ENCODE results near the gene RIMS1. TPM values are rescaled to one million over a fixed set of nuclear protein-coding genes. Genes with fewer than 3 reads are reported as not detected.

Gene RIMS1
- total and polyA plus RNA-seq, 4 experiments from 2014 or later, result not detected

DNA sequence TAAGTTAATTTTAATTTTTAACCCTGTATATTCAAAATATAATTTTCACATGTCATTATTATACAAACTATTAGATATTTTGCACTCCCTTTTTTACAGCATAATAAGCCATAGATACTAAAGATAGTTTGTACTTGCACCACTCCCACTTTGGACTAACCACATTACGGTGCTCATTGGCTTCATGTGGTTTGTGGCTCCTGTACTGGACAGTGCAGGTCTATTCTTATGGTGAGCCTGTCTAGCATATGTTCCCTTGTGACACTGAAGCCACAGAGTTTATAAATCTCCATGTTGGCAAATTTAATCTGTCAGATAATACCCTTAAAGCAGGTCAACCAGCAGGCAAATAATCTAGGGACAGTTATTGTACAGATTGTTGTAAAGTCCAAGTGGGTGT lies 381.1 kb downstream of the RIMS1 start:
- Mint-ChIP-seq H3K4me3 (no peak overlapping the region), H3K9me3 (no peaks in the 10 kb centered on the region), H3K36me3 (no peaks in the 10 kb centered on the region), H3K27me3 (no peaks in the 10 kb centered on the region), H3K27ac (no peak overlapping the region), H3K4me1 (no peaks in the 10 kb centered on the region)
- Histone ChIP-seq H3K27ac (ENCODE audit: low read depth, low read length) (no peak overlapping the region), H3K4me3 (ENCODE audit: low read length in 2 of 2) (no peak overlapping the region), H3K36me3 (ENCODE audit: insufficient read depth, low read length) (no peaks in the 10 kb centered on the region), H3K27me3 (ENCODE audit: insufficient read depth, low read length) (no peaks in the 10 kb centered on the region), H3K4me1 (ENCODE audit: insufficient read depth, low read length) (no peaks in the 10 kb centered on the region), H3K9me3 (ENCODE audit: control insufficient read depth in 1 of 2, low read length in 2 of 2) (no peaks in the 10 kb centered on the region)
- ChIA-PET POLR2A (ENCODE audit: partially characterized antibody) (no interaction called here), CTCF (ENCODE audit: partially characterized antibody) (no interaction called here)
- intact Hi-C loops (cut with micrococcal nuclease), result no loop called here
- DNase-seq, result no peak

DNA sequence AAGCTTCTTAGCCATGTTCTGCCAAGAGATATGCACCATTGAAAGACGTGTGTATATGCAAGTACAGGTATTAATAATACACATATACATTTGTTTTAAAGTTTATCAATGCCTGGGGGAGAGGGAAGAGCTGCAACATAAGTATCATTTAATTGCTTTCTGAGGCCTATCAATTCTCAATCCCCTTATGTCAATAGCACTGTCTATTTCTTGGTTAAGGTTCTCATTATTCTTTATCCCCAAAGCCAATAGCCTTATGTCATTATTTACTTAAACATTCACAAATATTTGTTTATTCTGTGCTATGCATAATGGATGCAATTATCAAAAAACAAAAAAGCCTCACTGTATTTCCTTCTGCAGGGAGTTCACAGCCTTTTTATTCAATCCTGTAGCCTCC lies 385.2 kb downstream of the RIMS1 start:
- Mint-ChIP-seq H3K36me3 (no peaks in the 10 kb centered on the region), H3K27ac (no peak overlapping the region), H3K4me1 (no peaks in the 10 kb centered on the region), H3K4me3 (no peak overlapping the region), H3K9me3 (no peaks in the 10 kb centered on the region), H3K27me3 (no peaks in the 10 kb centered on the region)
- Histone ChIP-seq H3K4me3 (ENCODE audit: low read length in 2 of 2) (no peak overlapping the region), H3K27me3 (ENCODE audit: insufficient read depth, low read length) (no peaks in the 10 kb centered on the region), H3K9me3 (ENCODE audit: control insufficient read depth in 1 of 2, low read length in 2 of 2) (no peaks in the 10 kb centered on the region), H3K27ac (ENCODE audit: low read depth, low read length) (no peak overlapping the region), H3K4me1 (ENCODE audit: insufficient read depth, low read length) (no peaks in the 10 kb centered on the region), H3K36me3 (ENCODE audit: insufficient read depth, low read length) (no peaks in the 10 kb centered on the region)
- ChIA-PET CTCF (ENCODE audit: partially characterized antibody) (no interaction called here), POLR2A (ENCODE audit: partially characterized antibody) (no interaction called here)
- intact Hi-C loops (cut with micrococcal nuclease), result no loop called here
- no peak for DNase-seq

DNA sequence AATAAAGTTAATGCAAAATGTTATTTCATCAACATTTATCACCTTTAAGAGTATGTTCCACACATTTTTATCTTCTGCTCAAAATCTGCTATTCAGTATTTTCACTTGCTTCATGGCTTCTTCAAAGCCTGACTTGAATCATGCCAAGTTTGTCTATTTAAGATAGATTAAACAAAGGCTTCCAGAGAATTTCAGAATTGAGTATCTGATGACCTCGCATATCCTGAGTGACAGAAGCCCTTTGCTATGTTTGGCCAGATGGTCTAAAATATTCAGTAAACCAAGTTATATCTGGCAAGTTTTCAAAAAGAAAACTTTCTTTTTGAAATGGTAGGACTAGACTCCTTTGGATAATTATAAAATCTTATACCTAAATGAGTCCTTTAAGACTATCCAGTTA lies 386.6 kb downstream of the RIMS1 start:
- Histone ChIP-seq H3K27ac (ENCODE audit: low read depth, low read length) (no peak overlapping the region), H3K4me1 (ENCODE audit: insufficient read depth, low read length) (no peaks in the 10 kb centered on the region), H3K27me3 (ENCODE audit: insufficient read depth, low read length) (no peaks in the 10 kb centered on the region), H3K36me3 (ENCODE audit: insufficient read depth, low read length) (no peaks in the 10 kb centered on the region), H3K9me3 (ENCODE audit: control insufficient read depth in 1 of 2, low read length in 2 of 2) (no peaks in the 10 kb centered on the region), H3K4me3 (ENCODE audit: low read length in 2 of 2) (no peak overlapping the region)
- POLR2A ChIA-PET (ENCODE audit: partially characterized antibody), result no interaction called here
- Mint-ChIP-seq H3K4me1 (no peaks in the 10 kb centered on the region), H3K27me3 (no peaks in the 10 kb centered on the region), H3K27ac (no peak overlapping the region), H3K4me3 (no peak overlapping the region), H3K9me3 (no peaks in the 10 kb centered on the region), H3K36me3 (no peaks in the 10 kb centered on the region)
- no peak for DNase-seq
- intact Hi-C loops (cut with micrococcal nuclease), result no loop called here
- CTCF ChIA-PET (ENCODE audit: partially characterized antibody), result no interaction called here

DNA sequence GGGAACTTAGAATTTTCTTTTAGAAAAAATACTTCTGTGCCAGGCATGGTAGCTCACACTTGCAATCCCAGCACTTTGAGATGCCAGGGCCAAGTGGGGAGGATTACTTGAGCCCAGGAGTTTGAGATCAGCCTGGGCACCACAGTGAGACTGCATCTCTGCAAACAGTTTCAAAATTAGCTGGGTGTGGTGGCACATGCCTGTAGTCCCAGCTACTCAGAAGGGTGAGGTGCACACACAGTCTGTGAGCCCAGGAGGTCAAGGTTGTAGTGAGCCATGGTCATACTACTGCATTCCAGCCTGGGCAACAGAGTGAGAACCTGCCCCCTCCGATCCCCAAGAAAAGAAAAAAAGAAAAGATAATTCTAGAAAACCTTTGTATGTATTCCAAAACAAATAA lies 389.5 kb downstream of the RIMS1 start:
- Mint-ChIP-seq H3K27me3 (no peaks in the 10 kb centered on the region), H3K36me3 (no peaks in the 10 kb centered on the region), H3K27ac (no peak overlapping the region), H3K9me3 (no peaks in the 10 kb centered on the region), H3K4me3 (no peak overlapping the region), H3K4me1 (no peaks in the 10 kb centered on the region)
- H3K4me1 ChIP-seq (ENCODE audit: insufficient read depth, low read length), result no peaks in the 10 kb centered on the region
- no peaks in the 10 kb centered on the region for H3K36me3 ChIP-seq (ENCODE audit: insufficient read depth, low read length)
- H3K9me3 ChIP-seq (ENCODE audit: control insufficient read depth in 1 of 2, low read length in 2 of 2), result no peaks in the 10 kb centered on the region
- ChIA-PET POLR2A (ENCODE audit: partially characterized antibody) (no interaction called here), CTCF (ENCODE audit: partially characterized antibody) (no interaction called here)
- no peak overlapping the region for H3K4me3 ChIP-seq (ENCODE audit: low read length in 2 of 2)
- intact Hi-C loops (cut with micrococcal nuclease), result no loop called here
- DNase-seq, result no peak
- H3K27ac ChIP-seq (ENCODE audit: low read depth, low read length), result no peak overlapping the region
- H3K27me3 ChIP-seq (ENCODE audit: insufficient read depth, low read length), result no peaks in the 10 kb centered on the region

DNA sequence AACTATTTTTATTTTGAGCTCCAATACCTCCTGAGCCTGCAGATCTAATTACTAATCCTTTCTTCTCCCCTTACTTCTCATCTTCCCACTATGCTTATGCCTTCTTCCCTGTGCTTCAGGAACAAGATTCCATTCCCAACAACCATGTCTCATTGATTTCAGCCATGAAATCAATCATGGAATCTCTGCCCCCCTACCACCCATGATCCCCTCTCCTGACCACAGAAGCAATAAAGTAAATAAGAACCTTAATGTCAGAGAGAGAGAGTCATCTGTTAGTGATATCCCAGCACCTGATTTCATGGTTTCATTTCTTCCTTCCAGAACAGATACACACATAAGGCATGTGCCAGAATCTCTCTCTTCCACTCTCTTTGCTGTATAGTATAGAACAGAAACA lies 395.9 kb downstream of the RIMS1 start:
- Histone ChIP-seq H3K4me1 (ENCODE audit: insufficient read depth, low read length) (no peaks in the 10 kb centered on the region), H3K36me3 (ENCODE audit: insufficient read depth, low read length) (no peaks in the 10 kb centered on the region), H3K9me3 (ENCODE audit: control insufficient read depth in 1 of 2, low read length in 2 of 2) (no peaks in the 10 kb centered on the region), H3K27ac (ENCODE audit: low read depth, low read length) (no peak overlapping the region), H3K27me3 (ENCODE audit: insufficient read depth, low read length) (no peaks in the 10 kb centered on the region), H3K4me3 (ENCODE audit: low read length in 2 of 2) (no peak overlapping the region)
- Mint-ChIP-seq H3K27ac (no peak overlapping the region), H3K9me3 (peaks cover 0 to 5% (median 0%) of the 10 kb centered on the region in 8 donors), H3K36me3 (no peaks in the 10 kb centered on the region), H3K4me3 (no peak overlapping the region), H3K4me1 (no peaks in the 10 kb centered on the region), H3K27me3 (peaks cover 0 to 2% of the 10 kb centered on the region in 2 donors)
- ChIA-PET POLR2A (ENCODE audit: partially characterized antibody) (no interaction called here), CTCF (ENCODE audit: partially characterized antibody) (no interaction called here)
- intact Hi-C loops (cut with micrococcal nuclease), result no loop called here
- DNase-seq, result no peak

DNA sequence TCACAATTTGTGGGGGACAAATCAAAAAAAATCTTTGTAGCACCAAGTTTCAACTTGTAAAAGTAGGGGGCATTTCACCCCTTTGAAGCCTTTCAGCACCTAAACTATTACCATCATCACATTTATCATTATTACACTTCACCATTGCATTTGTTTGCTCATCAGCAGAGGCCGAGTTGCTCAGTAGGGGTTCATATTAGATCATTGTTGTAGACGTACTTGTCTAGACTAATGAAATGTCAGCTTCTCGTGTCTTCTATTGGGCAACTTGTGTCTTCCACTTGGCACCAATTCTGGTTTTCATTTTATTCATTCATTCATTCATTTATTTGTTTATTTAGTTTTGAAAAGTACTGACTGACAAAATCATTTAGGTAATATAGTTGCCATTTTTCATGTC lies 397.2 kb downstream of the RIMS1 start:
- H3K36me3 Mint-ChIP-seq, result no peaks in the 10 kb centered on the region
- Histone ChIP-seq H3K4me1 (ENCODE audit: insufficient read depth, low read length) (no peaks in the 10 kb centered on the region), H3K27ac (ENCODE audit: low read depth, low read length) (no peak overlapping the region), H3K36me3 (ENCODE audit: insufficient read depth, low read length) (no peaks in the 10 kb centered on the region), H3K4me3 (ENCODE audit: low read length in 2 of 2) (no peak overlapping the region), H3K9me3 (ENCODE audit: control insufficient read depth in 1 of 2, low read length in 2 of 2) (no peaks in the 10 kb centered on the region), H3K27me3 (ENCODE audit: insufficient read depth, low read length) (no peaks in the 10 kb centered on the region)
- ChIA-PET POLR2A (ENCODE audit: partially characterized antibody) (no interaction called here), CTCF (ENCODE audit: partially characterized antibody) (no interaction called here)
- H3K4me1 Mint-ChIP-seq, result no peaks in the 10 kb centered on the region
- H3K9me3 Mint-ChIP-seq, result peaks cover 0 to 5% (median 0%) of the 10 kb centered on the region in 8 donors
- intact Hi-C loops (cut with micrococcal nuclease), result no loop called here
- no peak for DNase-seq
- no peak overlapping the region for H3K27ac Mint-ChIP-seq
- H3K4me3 Mint-ChIP-seq, result no peak overlapping the region
- peaks cover 0 to 2% of the 10 kb centered on the region in 2 donors for H3K27me3 Mint-ChIP-seq

DNA sequence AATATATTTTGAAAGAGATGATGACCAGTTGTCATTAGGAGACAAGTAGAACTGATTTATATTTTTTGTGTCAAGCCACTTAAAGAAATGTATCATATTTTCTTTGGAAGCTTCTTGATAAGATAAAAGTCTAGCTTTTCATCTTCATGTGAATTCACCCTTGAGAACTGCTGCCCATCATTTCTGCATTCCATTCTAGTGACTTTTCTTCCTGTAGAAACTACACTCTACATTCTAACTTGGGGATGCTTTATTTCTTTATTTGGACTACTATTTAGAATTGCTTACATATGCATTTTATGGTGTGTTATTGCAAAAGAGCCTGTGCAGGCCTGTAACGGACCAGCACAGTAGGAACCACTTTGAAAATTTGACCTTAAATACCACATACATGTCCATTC lies 400.6 kb downstream of the RIMS1 start:
- DNase-seq, result no peak
- H3K4me1 Mint-ChIP-seq, result no peaks in the 10 kb centered on the region
- peaks cover 0 to 2% of the 10 kb centered on the region in 2 donors for H3K27me3 Mint-ChIP-seq
- no peak overlapping the region for H3K4me3 Mint-ChIP-seq
- Histone ChIP-seq H3K36me3 (ENCODE audit: insufficient read depth, low read length) (no peaks in the 10 kb centered on the region), H3K4me3 (ENCODE audit: low read length in 2 of 2) (no peak overlapping the region), H3K4me1 (ENCODE audit: insufficient read depth, low read length) (no peaks in the 10 kb centered on the region), H3K27me3 (ENCODE audit: insufficient read depth, low read length) (no peaks in the 10 kb centered on the region), H3K9me3 (ENCODE audit: control insufficient read depth in 1 of 2, low read length in 2 of 2) (no peaks in the 10 kb centered on the region), H3K27ac (ENCODE audit: low read depth, low read length) (no peak overlapping the region)
- ChIA-PET CTCF (ENCODE audit: partially characterized antibody) (no interaction called here), POLR2A (ENCODE audit: partially characterized antibody) (no interaction called here)
- no peaks in the 10 kb centered on the region for H3K36me3 Mint-ChIP-seq
- H3K9me3 Mint-ChIP-seq, result peaks cover 0 to 5% (median 0%) of the 10 kb centered on the region in 8 donors
- H3K27ac Mint-ChIP-seq, result no peak overlapping the region
- intact Hi-C loops (cut with micrococcal nuclease), result no loop called here

DNA sequence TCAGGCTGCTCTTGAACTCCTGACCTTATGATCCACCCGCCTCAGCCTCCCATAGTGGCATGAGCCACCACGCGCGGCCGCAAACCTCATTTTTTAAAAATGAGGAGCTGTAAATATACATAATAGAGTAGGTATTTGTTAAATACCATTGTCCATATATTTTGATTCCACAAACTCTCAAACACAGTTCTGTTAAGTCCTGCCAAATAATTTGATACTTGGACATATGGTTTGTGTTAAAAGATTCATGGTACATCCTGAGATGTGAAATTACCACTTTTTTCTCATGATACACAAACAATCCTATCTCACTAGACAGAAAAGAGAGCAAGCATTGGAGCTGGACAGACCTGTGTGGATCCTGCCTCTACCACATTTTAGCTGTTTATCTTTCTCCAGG lies 401.5 kb downstream of the RIMS1 start:
- no peak for DNase-seq
- H3K36me3 ChIP-seq (ENCODE audit: insufficient read depth, low read length), result no peaks in the 10 kb centered on the region
- H3K27me3 ChIP-seq (ENCODE audit: insufficient read depth, low read length), result no peaks in the 10 kb centered on the region
- H3K27me3 Mint-ChIP-seq, result peaks cover 0 to 2% of the 10 kb centered on the region in 2 donors
- H3K9me3 ChIP-seq (ENCODE audit: control insufficient read depth in 1 of 2, low read length in 2 of 2), result no peaks in the 10 kb centered on the region
- CTCF ChIA-PET (ENCODE audit: partially characterized antibody), result interaction anchor here (0.6 kb wide), 1 partner anchor 1077 kb away, joined by 3 read pairs; no protein-coding TSS in a partner anchor
- peaks cover 0 to 5% (median 0%) of the 10 kb centered on the region in 8 donors for H3K9me3 Mint-ChIP-seq
- H3K4me3 Mint-ChIP-seq, result no peak overlapping the region
- no peaks in the 10 kb centered on the region for H3K4me1 Mint-ChIP-seq
- no peak overlapping the region for H3K27ac Mint-ChIP-seq
- H3K4me3 ChIP-seq (ENCODE audit: low read length in 2 of 2), result no peak overlapping the region
- POLR2A ChIA-PET (ENCODE audit: partially characterized antibody), result no interaction called here
- no peaks in the 10 kb centered on the region for H3K4me1 ChIP-seq (ENCODE audit: insufficient read depth, low read length)
- no peaks in the 10 kb centered on the region for H3K36me3 Mint-ChIP-seq
- H3K27ac ChIP-seq (ENCODE audit: low read depth, low read length), result no peak overlapping the region
- intact Hi-C loops (cut with micrococcal nuclease), result no loop called here

Measured in CD4-positive, alpha-beta memory T cell (primary cell).